MCF 10A (cell line): ENCODE measurements around the gene UBE2D1. TPM values are rescaled to one million over a fixed set of nuclear protein-coding genes. Genes with fewer than 3 reads are reported as not detected.

ENCODE experiments used
- BruUV-seq: library from RNA; stranded (reverse); fragments of 400-500 nt; replicated peaks from 2 replicates; lab custom pipeline; 2021; lab: Mats Ljungman, UMichigan
- CTCF ChIA-PET: fragments of 300-600 bp; sonication (Branson Sonifier 250); formaldehyde crosslinking; extraction: SDS; loops from one replicate; lab custom pipeline; 2021; ENCODE audit warnings: antibody characterized with exemption, inconsistent platforms; lab: Yijun Ruan, JAX
- POLR2A ChIA-PET: fragments of 300-600, 350-650 bp; sonication (Branson Sonifier 250); formaldehyde crosslinking; extraction: SDS; loops from one replicate; lab custom pipeline; 2020; ENCODE audit warnings: antibody characterized with exemption, inconsistent platforms; lab: Yijun Ruan, JAX
- DNase-seq: peaks from one replicate; pipeline ENCODE4 v3.0.0-alpha.2; 2018; ENCODE audit not compliant: unreplicated experiment
- H3K27ac Mint-ChIP-seq: one replicate; pipeline ENCODE4 v1.8.0; 2022; ENCODE audit warnings: mild to moderate bottlenecking, low read depth, mixed read lengths; ENCODE audit not compliant: unreplicated experiment
- H3K27me3 Mint-ChIP-seq: one replicate; pipeline ENCODE4 v1.8.0; 2022; ENCODE audit warnings: mixed read lengths; ENCODE audit not compliant: insufficient read depth, unreplicated experiment
- H3K36me3 Mint-ChIP-seq: one replicate; pipeline ENCODE4 v1.8.0; 2022; ENCODE audit warnings: mild to moderate bottlenecking, moderate library complexity, mixed read lengths; ENCODE audit not compliant: insufficient read depth, unreplicated experiment
- H3K4me1 Mint-ChIP-seq: one replicate; pipeline ENCODE4 v1.8.0; 2022; ENCODE audit warnings: mixed read lengths; ENCODE audit not compliant: insufficient read depth, unreplicated experiment
- H3K4me3 Mint-ChIP-seq: one replicate; pipeline ENCODE4 v1.8.0; 2022; ENCODE audit warnings: mild to moderate bottlenecking, moderate library complexity, mixed read lengths; ENCODE audit not compliant: unreplicated experiment
- H3K9me3 Mint-ChIP-seq: one replicate; pipeline ENCODE4 v1.8.0; 2022; ENCODE audit warnings: mixed read lengths; ENCODE audit not compliant: unreplicated experiment
- intact Hi-C: fragments of 100-400 bp; cut with micrococcal nuclease; formaldehyde crosslinking; loops from 2 replicates; pipeline ENCODE4 v1.14.1; 2022
- total RNA-seq: library from RNA; stranded (reverse); gene quantifications from 2 replicates; pipeline ENCODE4 v1.2.3, GENCODE V29; 2022
- TF ChIP-seq, protein P1 (sequence below): fragments of 200-600 bp; IDR thresholded peaks from one replicate; pipeline ENCODE4 v1.8.0; 2022; ENCODE audit warnings: antibody characterized with exemption, mild to moderate bottlenecking; ENCODE audit not compliant: unreplicated experiment

The UBE2D1 gene
- total RNA-seq, 1 experiment from 2014 or later, result 12.2 TPM

DNA sequence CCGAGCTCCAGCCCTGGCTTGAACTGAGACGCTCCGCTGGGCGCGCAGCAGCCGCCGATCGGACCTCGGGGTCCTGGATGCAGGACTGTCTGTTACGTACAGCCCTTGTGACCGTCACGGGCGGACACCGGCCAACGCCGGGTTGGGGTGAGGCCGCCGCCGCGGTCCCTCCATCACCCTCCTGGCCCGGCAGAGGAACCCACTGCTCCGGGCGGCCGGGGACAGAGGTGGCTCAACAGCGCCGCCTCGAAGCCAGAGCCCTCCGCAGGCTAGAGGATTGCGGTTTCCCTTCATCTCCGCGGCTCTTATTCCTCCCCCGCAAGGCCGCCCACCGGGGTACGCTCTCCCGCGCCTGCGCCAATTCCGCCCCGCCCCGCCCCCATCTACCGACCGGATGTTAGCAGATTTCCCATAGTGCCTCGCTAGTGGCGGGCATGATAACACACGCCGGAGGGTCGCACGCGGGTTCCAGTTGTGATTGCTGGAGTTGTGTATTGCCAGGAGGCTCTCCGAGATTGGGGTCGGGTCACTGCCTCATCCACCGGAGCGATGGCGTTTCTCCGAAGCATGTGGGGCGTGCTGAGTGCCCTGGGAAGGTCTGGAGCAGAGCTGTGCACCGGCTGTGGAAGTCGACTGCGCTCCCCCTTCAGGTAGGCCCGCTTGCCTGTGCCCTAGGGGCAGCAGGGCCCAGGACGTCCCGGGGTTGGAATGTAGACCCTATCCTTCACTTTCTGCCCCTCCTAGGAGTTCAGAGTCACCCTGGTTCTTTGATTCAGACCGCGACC, 50.4 kb downstream of the UBE2D1 start, which contains the start of gene TFAM:
TFAM (plus strand) TSS at position 412 of the 785 bp plus-strand sequence; CDS start at position 550, 138 bp downstream.
- intact Hi-C loops, result loop anchor here (1.0 to 5.0 kb wide), 3 partner anchors 50 to 208 kb away; partner anchors contain the start of gene UBE2D1
- Mint-ChIP-seq H3K36me3 (peaks cover 40% of the 10 kb centered on the region), H3K4me3 (peak within 1 kb of the TSS; percentile 86), H3K4me1 (peaks cover 9% of the 10 kb centered on the region), H3K27ac (peak within 1 kb of the TSS; percentile 86), H3K9me3 (no peaks in the 10 kb centered on the region), H3K27me3 (no peaks in the 10 kb centered on the region)
- no TSS peak for BruUV-seq
- ChIA-PET POLR2A (interaction anchor here (0.6 to 4.0 kb wide), 33 partner anchors 8 to 339 kb away, joined by 3 to 50 read pairs (median 5); partner anchors contain the start of genes CISD1 and UBE2D1), CTCF (interaction anchor here (0.6 to 5.5 kb wide), 23 partner anchors 9 to 714 kb away, joined by 3 to 68 read pairs (median 3); partner anchors contain the start of gene UBE2D1)
- TF ChIP-seq, protein P1, sequence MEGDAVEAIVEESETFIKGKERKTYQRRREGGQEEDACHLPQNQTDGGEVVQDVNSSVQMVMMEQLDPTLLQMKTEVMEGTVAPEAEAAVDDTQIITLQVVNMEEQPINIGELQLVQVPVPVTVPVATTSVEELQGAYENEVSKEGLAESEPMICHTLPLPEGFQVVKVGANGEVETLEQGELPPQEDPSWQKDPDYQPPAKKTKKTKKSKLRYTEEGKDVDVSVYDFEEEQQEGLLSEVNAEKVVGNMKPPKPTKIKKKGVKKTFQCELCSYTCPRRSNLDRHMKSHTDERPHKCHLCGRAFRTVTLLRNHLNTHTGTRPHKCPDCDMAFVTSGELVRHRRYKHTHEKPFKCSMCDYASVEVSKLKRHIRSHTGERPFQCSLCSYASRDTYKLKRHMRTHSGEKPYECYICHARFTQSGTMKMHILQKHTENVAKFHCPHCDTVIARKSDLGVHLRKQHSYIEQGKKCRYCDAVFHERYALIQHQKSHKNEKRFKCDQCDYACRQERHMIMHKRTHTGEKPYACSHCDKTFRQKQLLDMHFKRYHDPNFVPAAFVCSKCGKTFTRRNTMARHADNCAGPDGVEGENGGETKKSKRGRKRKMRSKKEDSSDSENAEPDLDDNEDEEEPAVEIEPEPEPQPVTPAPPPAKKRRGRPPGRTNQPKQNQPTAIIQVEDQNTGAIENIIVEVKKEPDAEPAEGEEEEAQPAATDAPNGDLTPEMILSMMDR, result peak; percentile 37
- DNase-seq, result peak; percentile 93

DNA sequence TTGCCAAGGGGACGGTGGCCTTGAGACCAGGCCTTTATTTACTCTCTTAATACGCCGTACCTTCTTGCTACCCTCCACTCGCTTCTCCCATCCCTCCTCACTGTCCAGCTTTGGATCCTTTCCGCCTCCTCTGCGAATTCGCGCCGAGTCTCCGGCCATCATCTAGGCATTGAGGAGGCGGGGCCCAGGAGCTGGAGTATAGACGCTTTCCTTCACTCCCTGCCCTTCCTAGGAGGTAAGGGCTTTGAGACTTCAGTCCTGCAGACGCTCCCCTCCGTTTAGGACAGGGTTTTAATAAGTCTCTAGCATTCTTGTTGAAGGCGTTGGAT, 50.9 kb downstream of the UBE2D1 start:
- CTCF ChIA-PET, result interaction anchor here (0.6 to 5.5 kb wide), 12 partner anchors 8 to 208 kb away, joined by 3 to 68 read pairs (median 4); no protein-coding TSS in a partner anchor
- peaks cover 46% of the 10 kb centered on the region for H3K36me3 Mint-ChIP-seq
- H3K27ac Mint-ChIP-seq, result peak overlapping the region; percentile 86
- BruUV-seq, result TSS peak; percentile 48
- POLR2A ChIA-PET, result interaction anchor here (0.6 to 4.0 kb wide), 25 partner anchors 10 to 766 kb away, joined by 3 to 50 read pairs (median 4); partner anchors contain the start of genes CISD1 and UBE2D1
- peak overlapping the region; percentile 86 for H3K4me3 Mint-ChIP-seq
- TF ChIP-seq, protein P1, result no peak
- no peaks in the 10 kb centered on the region for H3K27me3 Mint-ChIP-seq
- DNase-seq, result peak; percentile 58
- H3K4me1 Mint-ChIP-seq, result peaks cover 11% of the 10 kb centered on the region
- intact Hi-C loops, result loop anchor here (1.0 to 5.0 kb wide), 3 partner anchors 51 to 208 kb away; partner anchors contain the start of gene UBE2D1
- H3K9me3 Mint-ChIP-seq, result no peaks in the 10 kb centered on the region

DNA sequence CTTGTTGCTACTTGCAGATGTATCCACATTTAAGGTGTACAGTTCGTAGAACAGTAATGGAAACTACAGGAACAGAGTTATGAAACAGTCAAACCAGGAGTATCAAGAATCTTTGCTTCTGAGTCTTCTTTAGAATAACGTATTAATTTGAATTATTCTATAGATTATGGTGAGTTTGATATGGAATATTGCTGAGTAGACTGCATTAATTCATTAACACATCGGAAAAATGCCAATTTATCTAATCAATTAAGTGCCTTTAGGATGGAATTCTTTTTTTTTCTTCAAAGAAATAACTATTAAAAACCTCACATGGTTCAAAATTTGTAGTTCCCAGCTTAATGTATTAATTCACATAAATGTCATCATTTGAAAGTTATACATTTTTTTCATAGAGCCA, 54.2 kb downstream of the UBE2D1 start:
- TF ChIP-seq, protein P1, result no peak
- Mint-ChIP-seq H3K4me1 (peaks cover 25% of the 10 kb centered on the region), H3K27me3 (no peaks in the 10 kb centered on the region), H3K9me3 (no peaks in the 10 kb centered on the region), H3K27ac (no peak overlapping the region), H3K36me3 (peaks cover 79% of the 10 kb centered on the region), H3K4me3 (no peak overlapping the region)
- ChIA-PET POLR2A (no interaction called here), CTCF (interaction anchor here (5.5 kb wide), 1 partner anchor 88 kb away, joined by 68 read pairs; no protein-coding TSS in a partner anchor)
- no TSS peak for BruUV-seq
- intact Hi-C loops, result loop anchor here (5.0 kb wide), 1 partner anchor 212 kb away; no protein-coding TSS in a partner anchor
- DNase-seq, result no peak

DNA sequence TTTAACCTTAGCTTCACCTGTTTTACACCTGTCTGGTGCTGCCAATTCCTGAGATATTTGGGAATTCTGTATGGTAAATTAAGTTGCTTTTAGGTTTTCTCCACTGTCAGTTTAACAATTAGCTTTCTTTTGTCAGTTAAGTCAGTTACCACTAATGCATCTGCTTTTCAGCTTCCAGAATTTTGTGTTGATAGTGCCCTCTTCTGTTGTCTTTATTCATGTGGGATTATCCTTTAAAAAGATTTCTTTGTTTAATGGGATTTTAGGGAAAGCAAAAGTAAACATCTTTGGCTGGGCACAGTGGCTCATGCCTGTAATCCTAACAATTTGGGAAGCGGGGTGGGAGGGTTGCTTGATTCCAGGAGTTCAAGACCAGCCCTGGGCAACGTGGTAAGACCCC, 58.5 kb downstream of the UBE2D1 start:
- no TSS peak for BruUV-seq

More for the DNA sequence above, 58.5 kb downstream of the UBE2D1 start:
- TF ChIP-seq, protein P1, result no peak
- H3K27ac Mint-ChIP-seq, result no peak overlapping the region
- ChIA-PET POLR2A (interaction anchor here (0.7 to 1.2 kb wide), 2 partner anchors 9 to 10 kb away, joined by 3 to 6 read pairs; partner anchors contain the start of gene TFAM), CTCF (interaction anchor here (0.9 to 2.0 kb wide), 2 partner anchors 8 to 93 kb away, joined by 3 to 15 read pairs; no protein-coding TSS in a partner anchor)
- H3K9me3 Mint-ChIP-seq, result no peaks in the 10 kb centered on the region
- H3K36me3 Mint-ChIP-seq, result peaks cover 83% of the 10 kb centered on the region
- intact Hi-C loops, result loop anchor here (1.0 kb wide), 1 partner anchor 94 kb away; no protein-coding TSS in a partner anchor
- no peaks in the 10 kb centered on the region for H3K27me3 Mint-ChIP-seq
- DNase-seq, result no peak
- peaks cover 25% of the 10 kb centered on the region for H3K4me1 Mint-ChIP-seq
- H3K4me3 Mint-ChIP-seq, result no peak overlapping the region
